Fibroblast of upper back skin (primary cell): ENCODE results near the gene ROBO1.

Experiments
- DNase-seq: peaks from one replicate; pipeline ENCODE4 v3.0.0-alpha.2; 2013

The ROBO1 gene

DNA sequence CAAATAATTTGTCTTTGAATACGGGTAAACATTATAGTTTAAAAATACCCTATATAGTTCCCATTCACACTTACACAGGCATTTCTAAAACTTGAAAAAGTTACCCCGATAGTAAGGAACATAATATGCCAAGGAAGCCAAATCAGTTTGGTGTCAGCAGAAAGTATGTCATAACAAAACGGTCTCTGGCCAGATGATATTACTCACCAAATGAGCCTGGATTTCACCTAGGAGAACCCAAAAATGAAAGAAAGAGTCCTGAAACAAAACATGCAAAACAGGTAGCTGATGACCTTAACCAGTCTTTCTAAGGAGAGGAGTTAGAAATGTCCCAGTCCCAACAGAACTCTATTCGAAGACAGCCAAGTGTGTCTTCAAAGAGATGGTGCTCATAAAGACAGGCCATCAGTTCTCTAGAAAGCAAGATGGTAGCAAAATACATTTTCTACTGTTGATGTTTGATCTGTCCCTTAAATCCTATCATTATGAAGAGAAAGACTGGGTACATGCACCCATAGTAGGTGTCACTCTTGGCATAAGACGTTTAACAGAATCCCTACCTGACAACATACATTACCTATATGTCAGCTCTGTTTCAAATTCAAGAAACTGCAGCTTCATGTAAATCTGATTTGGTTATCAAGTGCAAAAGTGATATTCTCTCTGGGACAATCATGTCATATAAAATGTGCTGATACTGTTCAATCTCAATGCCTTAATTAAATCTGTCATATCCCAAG is 942.5 kb downstream of the ROBO1 start:
- no peak for DNase-seq

- DNase-seq = peak; percentile 59
These were observed 943.9 kb downstream of the ROBO1 start for GRCh38 chr3:78823859-78824258.

GRCh38 chr3:78823434-78823833 is 944.4 kb downstream of the ROBO1 start:
- DNase-seq = no peak

DNA sequence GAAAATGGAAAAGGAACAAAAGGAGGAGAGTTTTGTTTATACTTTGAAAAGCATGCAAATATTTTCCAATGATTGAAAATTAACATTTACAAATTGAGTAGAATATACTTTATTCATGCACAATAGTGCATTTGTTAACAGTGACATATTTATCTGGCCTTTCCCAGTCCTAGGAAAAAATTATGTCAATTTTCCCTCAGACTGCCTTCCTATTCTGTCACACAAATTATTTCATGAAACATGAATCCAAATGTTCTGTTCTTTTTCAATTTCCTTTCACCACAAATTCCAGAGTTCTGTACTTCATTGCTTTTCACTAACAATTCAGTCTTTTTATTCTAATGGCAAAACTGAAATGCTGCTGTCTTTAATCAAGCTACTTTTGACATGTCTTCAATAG is 945.1 kb downstream of the ROBO1 start:
- no peak for DNase-seq

GRCh38 chr3:78820542-78820941 is 947.3 kb downstream of the ROBO1 start:
- peak; percentile 45 for DNase-seq

DNA sequence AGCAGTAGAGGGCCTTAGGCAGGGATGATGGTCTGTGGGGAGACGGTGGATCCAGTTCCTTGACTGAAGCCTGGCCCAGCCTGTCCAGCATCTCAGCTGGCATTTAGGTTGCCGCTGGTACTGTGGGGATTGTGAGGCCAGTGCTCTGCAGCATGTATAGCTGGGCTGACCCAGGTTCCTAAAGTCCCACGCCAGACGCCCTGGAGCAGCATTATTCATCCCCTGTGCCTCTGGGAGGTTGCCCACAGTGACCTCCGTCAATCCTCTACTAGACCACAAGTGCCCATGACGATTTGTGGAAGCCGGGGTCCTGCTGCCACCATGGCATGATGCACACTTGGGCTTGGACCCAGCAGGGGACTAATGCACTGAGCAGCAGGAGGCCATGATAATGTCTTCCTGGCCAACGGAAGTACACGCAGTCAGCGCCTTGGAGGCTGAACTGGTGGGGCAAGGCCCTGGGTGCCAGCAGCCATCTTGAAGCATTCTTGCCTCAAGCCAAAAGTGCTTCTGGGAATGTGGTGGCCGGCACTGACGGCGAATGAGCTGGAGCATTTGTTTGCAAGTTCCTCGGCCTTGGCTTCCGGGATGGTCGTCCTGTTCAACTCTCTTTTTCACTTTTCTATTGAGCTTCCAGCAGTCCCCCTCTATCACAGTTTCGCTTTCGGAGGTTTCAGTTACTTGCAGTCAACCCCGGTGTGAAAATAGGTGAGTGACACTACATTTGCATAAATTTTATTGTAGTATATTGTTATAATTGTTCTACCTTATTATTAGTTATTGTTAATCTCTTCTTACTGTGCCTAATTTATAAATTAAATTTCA is 949.4 kb downstream of the ROBO1 start:
- no peak for DNase-seq

DNA sequence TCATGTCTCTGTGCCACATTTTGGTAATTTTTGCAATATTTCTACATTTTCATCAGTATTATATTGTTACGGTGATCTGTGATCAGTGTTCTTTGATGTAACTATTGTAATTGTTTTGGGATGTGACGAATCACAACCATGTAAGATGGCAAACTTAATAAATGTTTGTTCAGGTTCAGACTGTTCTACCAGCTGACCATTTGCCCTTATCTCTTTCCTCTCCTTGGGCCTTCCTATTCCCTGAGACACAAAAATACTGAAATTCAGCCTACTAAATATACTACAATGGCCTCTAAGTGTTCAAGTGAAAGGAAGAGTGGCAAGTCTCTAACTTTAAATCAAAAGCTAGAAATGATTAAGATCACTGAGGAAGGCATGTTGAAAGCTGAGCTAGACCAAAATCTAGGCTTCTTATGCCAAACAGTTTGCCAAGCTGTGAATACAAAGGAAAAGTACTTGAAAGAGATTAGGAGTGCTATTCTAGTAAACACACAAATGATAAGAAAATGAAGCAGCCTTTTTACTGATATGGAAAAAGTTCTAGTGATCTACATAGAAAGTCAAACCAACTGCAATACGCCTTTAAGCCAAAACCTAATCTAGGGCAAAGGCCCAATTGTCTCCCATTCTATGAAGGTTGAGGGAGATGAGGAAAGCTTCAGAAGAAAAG is 952.8 kb downstream of the ROBO1 start:
- no peak for DNase-seq

- DNase-seq = no peak
These were observed 955.6 kb downstream of the ROBO1 start for GRCh38 chr3:78812166-78812565.

DNA sequence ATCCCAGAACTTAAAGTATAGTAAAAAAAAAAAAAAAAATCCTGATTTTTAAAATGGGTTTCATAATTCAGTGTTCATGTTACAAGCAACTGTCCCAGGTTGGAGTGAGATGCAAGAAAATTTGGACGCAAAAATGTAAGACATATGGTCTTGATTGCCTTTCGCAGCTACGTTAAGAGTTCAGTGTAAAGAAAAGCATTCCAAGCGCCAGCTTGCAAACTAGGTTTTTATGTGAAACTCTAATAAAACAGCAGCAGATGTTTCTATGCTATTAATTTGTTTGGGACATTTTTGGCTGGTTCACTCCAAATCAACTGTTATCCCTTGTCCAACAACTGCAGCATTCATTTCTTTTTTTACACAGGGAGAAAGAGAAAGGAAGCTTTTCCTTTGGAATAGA is 957.8 kb downstream of the ROBO1 start:
- DNase-seq = peak; percentile 83

DNA sequence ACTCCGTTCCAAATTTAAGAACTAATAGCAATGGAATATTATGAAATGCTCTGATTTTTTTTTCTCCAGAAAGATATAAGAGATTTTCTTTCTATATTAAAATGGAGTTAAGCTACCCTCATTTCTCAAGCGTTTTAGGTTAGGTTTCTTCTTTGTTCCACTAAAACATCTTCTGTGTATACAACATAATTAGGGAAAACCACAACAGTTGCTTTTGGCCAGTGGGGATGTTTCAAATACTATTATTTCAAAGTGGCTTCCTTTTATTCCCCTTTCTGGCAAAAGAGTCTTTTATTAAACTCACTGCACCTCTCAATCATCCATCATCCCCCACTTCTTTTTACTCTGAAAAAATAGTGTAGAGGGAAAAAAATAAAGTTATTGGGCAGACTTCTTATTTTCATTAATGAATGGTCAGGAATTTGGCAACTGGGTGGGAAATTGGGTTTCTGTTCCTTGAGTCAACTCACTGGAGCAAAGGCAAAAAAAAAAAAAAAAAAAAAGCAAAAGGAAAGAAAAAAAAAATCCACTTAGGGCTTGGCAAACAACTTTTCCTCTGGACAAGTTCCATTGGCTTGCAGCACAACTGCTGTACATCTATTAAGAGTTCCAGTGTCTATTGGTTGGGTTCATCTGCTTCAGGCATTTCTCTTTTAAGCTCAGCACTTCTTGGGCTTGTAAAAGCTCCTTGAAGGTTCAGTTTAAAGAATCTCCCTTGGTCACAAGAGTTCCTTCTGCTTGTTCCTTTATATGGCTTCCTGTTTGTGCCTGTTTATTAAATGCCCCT is 963.4 kb downstream of the ROBO1 start:
- peak; percentile 61 for DNase-seq

- DNase-seq = no peak
These were observed 965.3 kb downstream of the ROBO1 start for GRCh38 chr3:78802562-78802930.

DNA sequence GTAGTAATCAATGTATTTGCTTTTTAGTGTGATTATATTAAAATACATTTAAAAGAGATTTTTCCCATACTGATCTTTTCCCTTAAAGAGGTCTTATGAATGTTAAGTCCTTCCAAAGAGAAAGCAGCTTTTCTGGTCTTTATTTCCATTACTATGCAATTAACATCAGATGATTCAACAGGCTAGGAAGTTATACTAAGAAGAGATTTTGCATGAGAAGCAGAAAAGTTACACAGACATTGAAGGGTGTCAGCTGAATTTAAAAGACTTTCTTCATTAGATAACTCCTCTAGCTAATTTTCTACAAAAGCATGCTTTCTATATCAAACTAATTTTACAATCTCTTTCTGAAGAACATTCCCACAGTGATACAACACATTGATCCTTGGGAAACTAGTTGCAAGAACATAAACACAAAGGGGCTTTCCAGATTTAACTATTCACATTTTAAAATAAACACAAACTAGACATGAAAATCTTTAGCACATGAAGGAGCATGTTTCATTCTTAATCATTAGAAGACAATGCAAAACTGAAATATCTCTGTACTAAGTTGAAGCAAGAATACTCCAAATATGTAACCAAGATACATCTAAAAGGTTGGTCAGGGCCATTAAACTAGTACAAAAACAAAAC is 965.8 kb downstream of the ROBO1 start:
- DNase-seq = no peak

GRCh38 chr3:78799681-78800080 is 968.1 kb downstream of the ROBO1 start:
- no peak for DNase-seq

GRCh38 chr3:78798266-78798832 is 969.4 kb downstream of the ROBO1 start:
- no peak for DNase-seq

DNA sequence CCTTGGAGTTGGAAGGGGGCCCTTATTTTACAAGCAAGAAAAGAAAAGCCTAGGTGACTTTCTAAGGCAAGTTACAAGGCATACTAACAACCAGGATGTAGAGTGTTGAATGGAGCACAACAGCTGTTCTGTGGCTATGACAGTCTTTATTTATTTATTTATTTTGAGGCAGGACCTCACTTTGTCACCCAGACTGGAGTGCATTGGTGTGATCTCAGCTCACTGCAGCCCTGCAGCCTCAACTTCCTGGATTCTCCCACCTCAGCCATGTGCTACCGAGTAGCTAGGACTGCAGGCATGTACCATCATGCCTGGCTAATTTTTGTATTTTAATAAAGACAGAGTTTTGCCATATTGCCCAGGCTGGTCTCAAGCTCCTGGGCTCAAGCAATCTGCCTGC is 973.4 kb downstream of the ROBO1 start:
- DNase-seq = no peak

GRCh38 chr3:78792733-78793132 is 975.1 kb downstream of the ROBO1 start:
- no peak for DNase-seq

DNA sequence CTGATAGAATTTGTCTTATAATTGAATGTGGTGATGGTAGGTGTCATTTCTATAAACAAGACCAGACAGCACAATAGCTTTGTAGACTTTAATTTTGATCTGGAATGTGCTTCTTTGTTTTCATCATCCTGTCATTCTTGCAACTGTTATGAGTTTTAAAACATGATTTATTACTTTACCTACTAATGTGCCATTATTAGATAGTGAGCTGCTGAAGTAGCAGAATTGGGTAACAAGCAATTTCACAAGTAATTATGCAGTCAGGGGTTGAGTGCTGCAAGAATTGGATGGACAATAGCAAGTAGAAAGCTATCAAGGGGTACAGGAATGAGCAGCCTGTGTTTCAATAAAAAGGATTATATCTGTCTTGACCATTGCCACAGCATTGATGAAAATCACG is 975.6 kb downstream of the ROBO1 start:
- no peak for DNase-seq

DNA sequence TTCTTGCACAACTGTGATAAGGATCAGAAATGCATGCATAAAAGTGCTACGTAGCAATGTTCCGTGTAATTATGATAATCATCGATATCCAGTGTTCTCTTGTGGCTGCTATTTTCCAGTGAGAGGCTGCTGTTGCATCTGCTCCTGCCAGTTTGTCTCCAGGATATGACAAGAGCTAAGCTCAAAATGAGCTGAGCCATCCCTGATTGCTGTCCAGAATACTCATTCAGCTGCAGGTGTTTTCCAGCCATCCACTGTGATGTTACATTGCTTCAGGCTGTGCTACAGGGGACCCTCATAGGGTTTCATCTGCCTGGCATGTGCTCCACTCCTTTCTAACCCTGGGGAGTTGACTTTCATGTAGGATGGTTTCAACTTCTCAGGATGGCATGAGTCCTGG is 976.0 kb downstream of the ROBO1 start:
- DNase-seq = no peak

DNA sequence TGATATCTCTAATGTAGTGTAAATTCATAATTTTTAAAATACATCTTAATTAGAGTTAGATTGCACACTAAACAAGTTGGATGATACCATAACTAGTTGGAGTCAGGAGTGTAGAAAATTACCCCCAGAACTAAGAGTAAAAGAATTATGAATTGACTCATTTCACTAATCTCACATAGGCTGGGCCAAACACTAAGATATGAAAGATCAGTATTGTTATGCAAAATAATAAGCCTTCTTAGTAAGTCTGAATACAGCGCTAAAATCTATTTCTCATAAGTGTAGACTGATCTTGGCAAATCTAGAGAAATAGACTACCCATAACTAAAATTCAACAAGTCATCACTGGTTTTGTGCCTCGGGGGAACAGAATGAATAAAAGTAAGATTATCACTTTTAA is 979.0 kb downstream of the ROBO1 start:
- no peak for DNase-seq

DNA sequence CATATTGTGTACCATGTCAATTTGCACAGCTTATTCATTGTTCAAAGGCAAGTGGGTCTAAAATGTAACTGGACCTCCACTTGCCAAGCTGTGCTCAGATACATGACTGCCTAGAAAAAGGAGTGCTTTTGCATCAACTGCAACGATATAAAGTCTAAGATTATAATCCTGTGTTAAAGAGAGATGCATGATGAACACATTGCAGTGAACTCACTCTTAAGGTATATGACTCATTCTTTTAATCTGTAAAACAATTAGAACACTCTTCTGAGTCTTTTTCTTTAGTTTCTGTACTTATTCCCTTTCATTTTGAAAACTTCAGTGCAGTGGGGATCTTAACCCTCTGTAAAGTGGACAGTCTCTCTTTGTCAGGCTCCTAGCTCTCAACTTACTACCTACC is 982.8 kb downstream of the ROBO1 start:
- no peak for DNase-seq

- DNase-seq = no peak
These were observed 986.4 kb downstream of the ROBO1 start for GRCh38 chr3:78781351-78781750.
